SK-N-SH treated with all-trans-retinoic acid at 6 μM for 48 hours (cell line): ENCODE results near the gene SCAMP5.

ENCODE experiments used
- PATZ1 ChIP-seq: fragments of 250-450 bp; sonication (Bioruptor Pico); IDR thresholded peaks from 2 replicates; pipeline ENCODE4 v1.8.0; 2020; ENCODE audit warnings: mild to moderate bottlenecking, moderate library complexity, borderline replicate concordance
- SNAI2 ChIP-seq: fragments of 250-450 bp; sonication (Bioruptor Pico); IDR thresholded peaks from 2 replicates; pipeline ENCODE4 v1.5.0; 2020; ENCODE audit warnings: mild to moderate bottlenecking, moderate library complexity
- ZFP3 ChIP-seq: fragments of 250-450 bp; sonication (Bioruptor Pico); IDR thresholded peaks from 2 replicates; pipeline ENCODE4 v1.5.0; 2020; ENCODE audit warnings: mild to moderate bottlenecking, moderate library complexity
- ZFP30 ChIP-seq: fragments of 450-650 bp; formaldehyde crosslinking; IDR thresholded peaks from 2 replicates; pipeline ENCODE4 v1.5.0; 2022; ENCODE audit warnings: mild to moderate bottlenecking, moderate library complexity
- ZNF565 ChIP-seq: fragments of 450-650 bp; formaldehyde crosslinking; conservative IDR thresholded peaks from 2 replicates; pipeline ENCODE4 v1.5.0; 2020; ENCODE audit warnings: low read depth, mild to moderate bottlenecking, moderate library complexity
- ZNF8 ChIP-seq: fragments of 450-650 bp; formaldehyde crosslinking; IDR thresholded peaks from 2 replicates; pipeline ENCODE4 v1.5.0; 2020; ENCODE audit warnings: mild to moderate bottlenecking, moderate library complexity

DNA sequence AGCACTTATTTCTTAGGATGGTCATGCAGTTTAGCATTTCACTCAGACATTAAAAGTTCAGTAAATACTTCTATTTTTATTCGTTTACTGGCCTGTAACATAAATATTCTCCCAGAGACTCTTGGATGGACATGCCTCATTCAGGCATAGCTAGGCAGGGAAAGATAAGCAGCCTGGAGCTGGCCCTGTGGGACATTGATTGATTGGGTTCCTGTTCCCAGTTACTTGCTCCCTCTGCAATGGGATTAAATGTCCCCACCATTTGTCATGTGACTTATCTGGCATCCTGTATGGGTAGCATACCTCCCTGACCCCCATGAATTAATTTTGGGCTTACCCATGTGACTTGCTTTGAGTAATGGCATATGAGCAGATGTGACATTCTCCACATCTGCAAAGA, 2.7 kb upstream of the SCAMP5 start:
- TF ChIP-seq SNAI2 (no peak), ZFP30 (CRISPR knock-in tag) (no peak), PATZ1 (CRISPR knock-in tag) (no peak), ZNF565 (CRISPR knock-in tag) (no peak), ZFP3 (CRISPR knock-in tag) (no peak), ZNF8 (CRISPR knock-in tag) (no peak)
